NB4 (cell line): Measurements from ENCODE around the gene STAG2.
A peak's percentile ranks its signal among the peaks of the same experiment; 100 is the strongest.
"Not testable (repeated sequence)": the region's sequence is repeated elsewhere in the genome, so short reads cannot be mapped to it uniquely, and the experiment has no call there.

Experiments used
- DNase-seq: peaks from one replicate; pipeline ENCODE4 v3.0.0; 2010; ENCODE audit warnings: low read depth
- H3K4me3 ChIP-seq: one replicate; pipeline ENCODE4 v1.5.1; 2011; ENCODE audit warnings: mild to moderate bottlenecking, low read depth, low read length, moderate library complexity
- MYC ChIP-seq: IDR thresholded peaks from 2 replicates; pipeline ENCODE4 v1.6.1; 2011; ENCODE audit warnings: low read depth, low read length
- POLR2A ChIP-seq: IDR thresholded peaks from 2 replicates; pipeline ENCODE4 v1.6.1; 2011; ENCODE audit warnings: mild to moderate bottlenecking; ENCODE audit not compliant: insufficient read length; ENCODE audit errors: extremely low read depth
- TF ChIP-seq, protein P1 (sequence below): IDR thresholded peaks from one replicate; pipeline ENCODE4 v1.5.1; 2012; ENCODE audit warnings: low read depth, low read length
- TF ChIP-seq, protein P2 (sequence below): IDR thresholded peaks from 2 replicates; pipeline ENCODE4 v1.6.1; 2011; ENCODE audit warnings: low read depth, low read length

Gene STAG2

DNA sequence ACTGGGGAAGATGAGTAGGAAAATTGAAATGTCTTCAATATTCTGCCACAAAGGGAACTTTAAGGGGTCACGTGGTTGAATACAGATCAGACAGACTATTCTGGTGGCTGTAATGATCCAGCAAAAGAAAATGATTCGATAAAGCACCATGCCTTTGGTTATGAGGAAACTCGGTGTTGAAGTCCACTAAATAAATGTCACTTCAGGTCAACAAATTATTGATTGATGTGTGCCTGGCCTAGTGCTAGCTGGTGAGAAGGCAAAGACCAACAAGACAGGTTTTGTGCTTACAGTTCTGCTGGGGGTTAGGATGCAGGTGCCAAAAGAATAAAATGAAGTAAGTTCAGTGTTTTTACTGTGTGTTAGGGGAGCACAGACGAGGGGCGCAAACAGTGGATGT, 142.5 kb downstream of the STAG2 start:
- TF ChIP-seq, protein P1, sequence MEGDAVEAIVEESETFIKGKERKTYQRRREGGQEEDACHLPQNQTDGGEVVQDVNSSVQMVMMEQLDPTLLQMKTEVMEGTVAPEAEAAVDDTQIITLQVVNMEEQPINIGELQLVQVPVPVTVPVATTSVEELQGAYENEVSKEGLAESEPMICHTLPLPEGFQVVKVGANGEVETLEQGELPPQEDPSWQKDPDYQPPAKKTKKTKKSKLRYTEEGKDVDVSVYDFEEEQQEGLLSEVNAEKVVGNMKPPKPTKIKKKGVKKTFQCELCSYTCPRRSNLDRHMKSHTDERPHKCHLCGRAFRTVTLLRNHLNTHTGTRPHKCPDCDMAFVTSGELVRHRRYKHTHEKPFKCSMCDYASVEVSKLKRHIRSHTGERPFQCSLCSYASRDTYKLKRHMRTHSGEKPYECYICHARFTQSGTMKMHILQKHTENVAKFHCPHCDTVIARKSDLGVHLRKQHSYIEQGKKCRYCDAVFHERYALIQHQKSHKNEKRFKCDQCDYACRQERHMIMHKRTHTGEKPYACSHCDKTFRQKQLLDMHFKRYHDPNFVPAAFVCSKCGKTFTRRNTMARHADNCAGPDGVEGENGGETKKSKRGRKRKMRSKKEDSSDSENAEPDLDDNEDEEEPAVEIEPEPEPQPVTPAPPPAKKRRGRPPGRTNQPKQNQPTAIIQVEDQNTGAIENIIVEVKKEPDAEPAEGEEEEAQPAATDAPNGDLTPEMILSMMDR = no peak
- TF ChIP-seq POLR2A (no peak), MYC (no peak)
- TF ChIP-seq, protein P2, sequence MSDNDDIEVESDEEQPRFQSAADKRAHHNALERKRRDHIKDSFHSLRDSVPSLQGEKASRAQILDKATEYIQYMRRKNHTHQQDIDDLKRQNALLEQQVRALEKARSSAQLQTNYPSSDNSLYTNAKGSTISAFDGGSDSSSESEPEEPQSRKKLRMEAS = no peak
- no peak overlapping the region for H3K4me3 ChIP-seq
- DNase-seq = no peak

DNA sequence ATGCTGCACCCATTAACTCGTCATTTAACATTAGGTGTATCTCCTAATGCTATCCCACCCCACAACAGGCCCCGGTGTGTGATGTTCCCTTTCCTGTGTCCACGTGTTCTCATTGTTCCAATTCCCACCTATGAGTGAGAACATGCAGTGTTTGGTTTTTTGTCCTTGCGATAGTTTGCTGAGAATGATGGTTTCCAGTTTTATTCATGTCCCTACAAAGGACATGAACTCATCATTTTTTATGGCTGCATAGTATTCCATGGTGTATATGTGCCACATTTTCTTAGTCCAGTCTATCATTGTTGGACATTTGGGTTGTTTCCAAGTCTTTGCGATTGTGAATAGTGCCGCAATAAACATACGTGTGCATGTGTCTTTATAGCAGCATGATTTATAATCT, 143.0 kb downstream of the STAG2 start:
- DNase-seq, H3K4me3 ChIP-seq: not testable (repeated sequence)

DNA sequence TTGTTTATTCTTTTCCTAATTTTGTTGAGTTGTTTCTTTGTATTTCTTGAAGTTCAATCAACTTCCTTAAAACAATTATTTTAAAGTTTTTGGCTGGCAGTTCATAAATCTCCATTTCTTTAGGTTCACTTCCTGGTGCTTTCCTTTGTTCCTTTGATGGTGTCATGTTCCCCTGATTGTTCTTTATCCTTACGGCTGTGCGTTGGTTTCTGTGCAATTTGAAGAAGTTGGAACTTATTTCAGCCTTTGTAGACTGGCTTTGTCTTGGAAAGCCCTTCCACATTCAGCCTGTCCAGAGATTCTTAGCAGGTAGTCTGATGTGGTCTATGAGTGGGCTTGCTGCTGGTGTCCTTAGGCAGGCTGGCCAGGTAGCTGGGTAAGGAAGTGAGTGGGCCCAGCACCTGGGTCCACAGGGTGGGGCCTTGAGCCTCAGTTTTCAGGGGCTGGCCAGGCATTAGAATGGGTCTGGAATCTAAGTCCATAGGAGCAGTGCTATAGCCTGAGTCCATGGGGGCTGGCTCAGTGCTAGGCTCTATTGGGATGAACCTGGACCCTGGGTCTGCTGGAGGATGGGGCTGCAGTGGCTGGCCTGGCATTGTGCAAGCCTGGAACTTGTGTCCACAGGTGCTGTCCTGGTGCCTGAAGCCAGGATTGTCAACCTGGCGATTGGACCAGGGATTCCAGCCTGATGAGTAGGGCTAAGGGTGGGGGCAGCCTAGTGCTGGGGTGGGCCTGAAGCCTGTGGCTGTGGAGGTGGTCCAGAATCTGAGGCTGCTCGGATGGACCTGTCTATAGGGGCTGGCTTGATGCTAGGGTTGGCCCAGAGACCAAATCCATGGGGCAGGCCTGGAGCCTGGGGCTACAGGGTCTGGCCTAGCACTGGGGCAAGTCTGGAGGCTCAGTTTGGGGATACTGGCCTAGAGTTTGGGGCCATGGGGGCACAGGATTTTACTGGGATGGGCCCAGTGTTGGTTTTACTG, 152.4 kb downstream of the STAG2 start:
- no peak overlapping the region for H3K4me3 ChIP-seq
- TF ChIP-seq, protein P1 = no peak
- TF ChIP-seq, protein P2 = no peak
- TF ChIP-seq POLR2A = no peak
- TF ChIP-seq MYC = no peak
- DNase-seq = no peak

DNA sequence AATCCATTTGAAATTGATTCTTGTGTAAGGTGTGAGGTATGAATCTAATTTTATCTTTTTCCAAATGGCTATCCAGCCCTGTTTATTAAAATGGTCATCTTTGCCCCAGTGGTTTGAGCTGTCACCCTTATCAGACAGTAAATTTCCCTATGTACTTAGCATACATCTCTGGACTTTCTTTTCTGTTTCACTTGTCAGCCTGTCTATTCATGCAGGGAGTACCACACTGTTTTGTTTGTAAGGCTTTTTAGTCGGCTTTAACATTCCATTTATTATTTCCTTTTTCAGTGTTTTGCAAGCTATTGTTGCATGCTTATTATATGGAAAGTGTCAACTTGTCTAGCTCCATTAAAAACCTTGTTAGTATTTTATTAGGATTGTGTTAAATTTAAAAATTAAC, 155.8 kb downstream of the STAG2 start:
- DNase-seq = no peak
- H3K4me3 ChIP-seq = no peak overlapping the region
- TF ChIP-seq POLR2A = no peak

DNA sequence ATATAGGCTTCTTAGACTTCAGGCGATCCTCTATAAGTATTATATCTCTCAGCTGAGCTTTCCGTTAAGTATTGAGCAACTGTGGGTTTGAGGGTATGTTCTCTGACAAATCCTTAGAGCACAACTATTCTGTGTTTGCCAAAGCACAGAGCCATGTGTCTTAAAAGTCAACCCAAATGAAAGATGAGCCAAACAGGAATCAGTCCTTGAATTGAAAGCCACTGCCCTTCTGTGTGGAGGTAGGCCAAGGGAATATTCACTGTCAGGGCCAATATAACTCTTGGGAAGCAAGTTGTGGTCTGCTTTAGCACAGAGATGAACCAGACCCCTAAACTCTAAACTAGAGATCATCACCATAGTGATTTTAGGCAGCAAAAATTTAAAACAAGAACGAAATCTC, 164.0 kb downstream of the STAG2 start:
- no peak overlapping the region for H3K4me3 ChIP-seq
- peak; percentile 35 for DNase-seq
- TF ChIP-seq MYC = no peak; the same call in 1 of the 2 replicates
- TF ChIP-seq, protein P1 = no peak
- TF ChIP-seq, protein P2 = no peak
- no peak for TF ChIP-seq POLR2A

DNA sequence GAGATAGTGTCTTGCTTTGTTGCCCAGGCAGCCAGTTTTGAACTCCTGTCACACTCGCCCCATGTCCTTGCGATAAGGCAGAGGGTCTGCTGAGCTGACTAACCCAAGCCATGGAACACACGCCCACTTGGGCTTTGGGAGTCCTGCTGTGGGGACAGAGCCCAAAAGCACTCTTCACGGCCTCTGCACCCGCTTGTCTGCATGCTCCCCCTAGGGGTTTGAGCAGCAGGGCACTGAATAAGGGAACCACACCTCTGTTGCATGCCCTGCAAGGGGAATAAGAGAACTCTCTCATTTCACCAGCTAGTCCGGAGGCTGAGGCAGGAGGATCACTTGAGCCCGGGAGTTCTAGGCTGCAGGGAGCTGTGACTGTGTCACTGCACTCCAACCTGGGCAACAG, 166.0 kb downstream of the STAG2 start:
- TF ChIP-seq POLR2A = no peak
- TF ChIP-seq, protein P2 = no peak
- TF ChIP-seq, protein P1 = no peak
- TF ChIP-seq MYC = no peak
- peak; percentile 8 for DNase-seq
- H3K4me3 ChIP-seq = no peak overlapping the region

DNA sequence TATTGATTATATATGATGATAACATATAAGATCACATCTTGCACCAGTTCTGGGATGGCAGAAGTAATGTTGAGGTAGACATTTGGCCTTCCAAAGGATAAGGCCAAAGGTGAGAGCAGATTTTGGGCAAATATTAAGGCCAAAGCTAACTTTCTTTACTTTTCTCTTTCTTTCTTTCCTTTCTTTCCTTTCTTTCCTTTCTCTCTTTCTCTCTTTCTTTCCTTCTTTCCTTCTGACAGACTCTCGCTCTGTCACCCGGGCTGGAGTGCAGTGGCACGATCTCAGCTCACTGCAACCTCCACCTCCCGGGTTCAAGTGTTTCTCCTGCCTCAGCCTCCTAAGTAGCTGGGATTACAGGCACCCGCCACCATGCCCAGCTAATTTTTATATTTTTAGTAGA, 170.9 kb downstream of the STAG2 start:
- H3K4me3 ChIP-seq, DNase-seq: not testable (repeated sequence)
